Panc1 (cell line): ENCODE measurements around the gene CYP2W1. TPM values are rescaled to one million over a fixed set of nuclear protein-coding genes. Genes with fewer than 3 reads are reported as not detected.
A peak's percentile ranks its signal among the peaks of the same experiment; 100 is the strongest.

ENCODE experiments used
- ATAC-seq: fragments of 200-7000 bp; cut with Tn5 transposase; 2 replicates; pipeline ENCODE4 v1.9.1; 2020; ENCODE audit warnings: mild to moderate bottlenecking, moderate library complexity
- BruUV-seq: library from RNA; stranded (reverse); fragments of 400-500 nt; replicated peaks from 2 replicates; lab custom pipeline; 2021; lab: Mats Ljungman, UMichigan
- CTCF ChIA-PET: fragments of 300-600 bp; sonication (Branson Sonifier 250); formaldehyde crosslinking; loops from one replicate; lab custom pipeline; 2022; ENCODE audit warnings: antibody characterized with exemption; lab: Charles Lee
- POLR2A ChIA-PET: fragments of 300-600 bp; sonication (Branson Sonifier 250); formaldehyde crosslinking; loops from one replicate; lab custom pipeline; 2022; ENCODE audit warnings: antibody characterized with exemption; lab: Charles Lee
- DNase-seq: peaks from one replicate; pipeline ENCODE4 v3.0.0-alpha.2; 2010; ENCODE audit warnings: low read depth, low spot score
- H3K27ac ChIP-seq: 2 replicates; pipeline ENCODE4 v1.5.1; 2011; ENCODE audit warnings: mild to moderate bottlenecking, low read length, inconsistent platforms
- H3K27me3 ChIP-seq: fragments of 200-500 bp; sonication (Bioruptor generic); 2 replicates; pipeline ENCODE4 v1.6.0; 2014; ENCODE audit warnings: low read length, inconsistent platforms; ENCODE audit not compliant: control insufficient read depth, insufficient read depth
- H3K36me3 ChIP-seq: fragments of 200-500 bp; sonication (Bioruptor generic); 2 replicates; pipeline ENCODE4 v1.5.1; 2014; ENCODE audit warnings: inconsistent platforms, mild to moderate bottlenecking, low read length, moderate library complexity; ENCODE audit not compliant: control insufficient read depth, insufficient read depth
- H3K4me1 ChIP-seq: 2 replicates; pipeline ENCODE4 v1.5.1; 2011; ENCODE audit warnings: inconsistent platforms, mild to moderate bottlenecking, low read length, moderate library complexity; ENCODE audit not compliant: control insufficient read depth, insufficient read depth
- H3K4me3 ChIP-seq, 2 experiments: 2 replicates each; pipeline ENCODE4 v1.5.1; 2011 to 2012; ENCODE audit warnings: low read depth in 2 of 2, low read length in 2 of 2, mild to moderate bottlenecking in 2 of 2, inconsistent platforms in 1 of 2, moderate library complexity in 1 of 2
- H3K9me3 ChIP-seq: fragments of 200-500 bp; sonication (Bioruptor generic); 2 replicates; pipeline ENCODE4 v1.5.1; 2014; ENCODE audit warnings: low read depth, mild to moderate bottlenecking, inconsistent platforms, low read length, moderate library complexity; ENCODE audit not compliant: control insufficient read depth, insufficient read depth
- CTCF ChIP-seq: fragments of 450-650 bp; IDR thresholded peaks from 2 replicates; pipeline ENCODE4 v1.5.1; 2017; ENCODE audit warnings: mild to moderate bottlenecking
- POLR2AphosphoS5 ChIP-seq: IDR thresholded peaks from 2 replicates; pipeline ENCODE4 v1.6.1; 2012; ENCODE audit warnings: mild to moderate bottlenecking, low read depth, low read length, moderate library complexity
- REST ChIP-seq, 2 experiments: IDR thresholded peaks; 2 replicates each; pipeline ENCODE4 v1.6.1; 2011 to 2012; ENCODE audit warnings: low read depth in 2 of 2, control low read depth in 1 of 2, low read length in 1 of 2, mild to moderate bottlenecking in 1 of 2, moderate library complexity in 1 of 2; ENCODE audit not compliant: insufficient read depth in 1 of 2
- SIN3A ChIP-seq: IDR thresholded peaks from 2 replicates; pipeline ENCODE4 v1.6.1; 2012; ENCODE audit warnings: low read depth, mild to moderate bottlenecking, low read length, moderate library complexity, borderline replicate concordance; ENCODE audit not compliant: insufficient read depth
- TCF7L2 ChIP-seq: IDR thresholded peaks from 2 replicates; pipeline ENCODE4 v1.6.1; 2011; ENCODE audit warnings: mild to moderate bottlenecking, low read depth, low read length, inconsistent platforms
- in situ Hi-C: cut with HindIII; loops from 2 replicates; pipeline ENCODE4 v1.10.0; 2016; ENCODE audit warnings: low sequenced_read_pairs, low pct_unique_long_range_greater_than_20kb
- intact Hi-C: fragments of 100-400 bp; cut with micrococcal nuclease; formaldehyde crosslinking; loops from one replicate; pipeline ENCODE4 v1.10.0; 2022; ENCODE audit not compliant: unreplicated experiment
- total RNA-seq: library from RNA; stranded (reverse); gene quantifications from one replicate; pipeline ENCODE4 v1.2.1, GENCODE V29; 2021; ENCODE audit not compliant: unreplicated experiment

CYP2W1 gene
- total RNA-seq, 1 experiment from 2014 or later: 0.74 TPM

GRCh38 chr7:1026721-1027161, 43.8 kb downstream of the CYP2W1 start:
- Histone ChIP-seq H3K4me3 (peak overlapping the region; percentile 74 to 76), H3K27me3 (no peaks in the 10 kb centered on the region), H3K9me3 (no peaks in the 10 kb centered on the region), H3K27ac (peak overlapping the region; percentile 74), H3K36me3 (peaks cover 4% of the 10 kb centered on the region; the same call in 1 of the 2 replicates), H3K4me1 (peaks cover 30% of the 10 kb centered on the region)
- no peak for TF ChIP-seq TCF7L2
- TF ChIP-seq POLR2AphosphoS5: no peak
- TF ChIP-seq REST (IDR thresholded peaks at IDR 0.05; ENCODE audit: insufficient read depth in 1 of 2, low read depth in 2 of 2, low read length in 1 of 2): no peak
- no peak for TF ChIP-seq SIN3A
- no peak for TF ChIP-seq CTCF
- ChIA-PET CTCF (no interaction called here), POLR2A (no interaction called here)
- ATAC-seq (no peak), DNase-seq (no peak)
- no TSS peak for BruUV-seq
- intact Hi-C loops: no loop called here
- in situ Hi-C loops: no loop called here

GRCh38 chr7:1027242-1028043, 44.5 kb downstream of the CYP2W1 start:
- POLR2A ChIA-PET: no interaction called here
- H3K4me3 ChIP-seq: peak overlapping the region; percentile 74 to 76
- in situ Hi-C loops: no loop called here
- TF ChIP-seq CTCF (no peak), SIN3A (no peak), REST (IDR thresholded peaks at IDR 0.05; ENCODE audit: insufficient read depth in 1 of 2, low read depth in 2 of 2, low read length in 1 of 2) (no peak), POLR2AphosphoS5 (no peak), TCF7L2 (no peak)
- CTCF ChIA-PET: no interaction called here
- ATAC-seq (peak; percentile 13), DNase-seq (no peak)
- H3K27ac ChIP-seq: peak overlapping the region; percentile 74
- H3K9me3 ChIP-seq: no peaks in the 10 kb centered on the region
- H3K4me1 ChIP-seq: peaks cover 30% of the 10 kb centered on the region
- intact Hi-C loops: no loop called here
- no TSS peak for BruUV-seq
- no peaks in the 10 kb centered on the region for H3K27me3 ChIP-seq
- H3K36me3 ChIP-seq: peaks cover 4% of the 10 kb centered on the region; the same call in 1 of the 2 replicates
